GM23338 (cell line): ENCODE results near the gene FBXO15. TPM values are rescaled to one million over a fixed set of nuclear protein-coding genes. Genes with fewer than 3 reads are reported as not detected.

Experiments used
- CREB1 ChIP-seq: fragments of 250-450 bp; sonication (Bioruptor Pico); IDR thresholded peaks from 2 replicates; pipeline ENCODE4 v1.5.0; 2020; ENCODE audit warnings: low read depth, mild to moderate bottlenecking, moderate library complexity
- EZH2 ChIP-seq: fragments of 200-600 bp; sonication (generic); IDR thresholded peaks from one replicate; pipeline ENCODE4 v1.8.0; 2017; ENCODE audit warnings: antibody characterized with exemption, mild to moderate bottlenecking, low read depth; ENCODE audit not compliant: unreplicated experiment
- EZH2phosphoT487 ChIP-seq: fragments of 200-600 bp; sonication (generic); IDR thresholded peaks from one replicate; pipeline ENCODE4 v1.8.1; 2018; ENCODE audit warnings: antibody characterized with exemption; ENCODE audit not compliant: unreplicated experiment
- POLR2AphosphoS5 ChIP-seq: IDR thresholded peaks from 2 replicates; pipeline ENCODE4 v1.6.1; 2016; ENCODE audit warnings: antibody characterized with exemption, low read depth
- ZNF114 ChIP-seq: fragments of 250-450 bp; sonication (Bioruptor Pico); IDR thresholded peaks from 2 replicates; pipeline ENCODE4 v1.5.0; 2020; ENCODE audit warnings: mild to moderate bottlenecking, moderate library complexity
- ZNF331 ChIP-seq: fragments of 250-450 bp; sonication (Bioruptor Pico); IDR thresholded peaks from 2 replicates; pipeline ENCODE4 v1.5.0; 2020; ENCODE audit warnings: low read depth, mild to moderate bottlenecking, moderate library complexity
- polyA plus RNA-seq: library from polyadenylated mRNA; unstranded; fragments of >200 nt; fragmentation: Nextera tagmentation; extraction: Ambion mirVana; gene quantifications from 2 replicates; pipeline ENCODE4 v1.2.1, GENCODE V29; 2016
- total RNA-seq: library from RNA; depleted of rRNA; stranded (reverse); fragments of >200 nt; shearing (Covaris generic); gene quantifications from 2 replicates; pipeline ENCODE4 v1.2.3, GENCODE V29; 2014
- TF ChIP-seq, protein P1 (sequence below): fragments of 250-450 bp; sonication (Bioruptor Pico); IDR thresholded peaks from 2 replicates; pipeline ENCODE4 v1.5.0; 2020; ENCODE audit warnings: mild to moderate bottlenecking, moderate library complexity
- TF ChIP-seq, protein P2 (sequence below): IDR thresholded peaks from one replicate; pipeline ENCODE4 v1.6.1; 2018; ENCODE audit warnings: antibody characterized with exemption; ENCODE audit not compliant: unreplicated experiment

The FBXO15 gene
- total and polyA plus RNA-seq, 2 experiments from 2014 or later: 0.21 to 0.53 TPM

DNA sequence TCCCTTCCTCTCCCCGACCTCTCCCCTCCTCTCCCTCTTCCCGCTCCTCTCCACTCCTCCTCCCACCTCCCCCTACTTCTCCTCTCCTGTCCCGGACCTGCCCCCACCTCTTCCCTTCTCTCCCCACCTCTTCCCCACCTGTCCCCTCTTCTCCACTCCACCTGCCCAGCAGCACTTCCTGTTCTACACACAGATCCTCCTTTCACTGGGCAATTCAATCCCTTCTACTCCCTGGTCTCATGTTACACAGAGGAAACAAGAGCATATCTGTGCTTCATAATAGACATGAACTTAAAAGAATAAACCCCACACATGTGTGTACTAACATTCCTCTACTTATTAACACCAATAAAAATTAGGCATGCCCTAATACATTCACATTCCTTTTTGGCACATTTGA lies 35.5 kb upstream of the FBXO15 start (continued):
- TF ChIP-seq, protein P1, sequence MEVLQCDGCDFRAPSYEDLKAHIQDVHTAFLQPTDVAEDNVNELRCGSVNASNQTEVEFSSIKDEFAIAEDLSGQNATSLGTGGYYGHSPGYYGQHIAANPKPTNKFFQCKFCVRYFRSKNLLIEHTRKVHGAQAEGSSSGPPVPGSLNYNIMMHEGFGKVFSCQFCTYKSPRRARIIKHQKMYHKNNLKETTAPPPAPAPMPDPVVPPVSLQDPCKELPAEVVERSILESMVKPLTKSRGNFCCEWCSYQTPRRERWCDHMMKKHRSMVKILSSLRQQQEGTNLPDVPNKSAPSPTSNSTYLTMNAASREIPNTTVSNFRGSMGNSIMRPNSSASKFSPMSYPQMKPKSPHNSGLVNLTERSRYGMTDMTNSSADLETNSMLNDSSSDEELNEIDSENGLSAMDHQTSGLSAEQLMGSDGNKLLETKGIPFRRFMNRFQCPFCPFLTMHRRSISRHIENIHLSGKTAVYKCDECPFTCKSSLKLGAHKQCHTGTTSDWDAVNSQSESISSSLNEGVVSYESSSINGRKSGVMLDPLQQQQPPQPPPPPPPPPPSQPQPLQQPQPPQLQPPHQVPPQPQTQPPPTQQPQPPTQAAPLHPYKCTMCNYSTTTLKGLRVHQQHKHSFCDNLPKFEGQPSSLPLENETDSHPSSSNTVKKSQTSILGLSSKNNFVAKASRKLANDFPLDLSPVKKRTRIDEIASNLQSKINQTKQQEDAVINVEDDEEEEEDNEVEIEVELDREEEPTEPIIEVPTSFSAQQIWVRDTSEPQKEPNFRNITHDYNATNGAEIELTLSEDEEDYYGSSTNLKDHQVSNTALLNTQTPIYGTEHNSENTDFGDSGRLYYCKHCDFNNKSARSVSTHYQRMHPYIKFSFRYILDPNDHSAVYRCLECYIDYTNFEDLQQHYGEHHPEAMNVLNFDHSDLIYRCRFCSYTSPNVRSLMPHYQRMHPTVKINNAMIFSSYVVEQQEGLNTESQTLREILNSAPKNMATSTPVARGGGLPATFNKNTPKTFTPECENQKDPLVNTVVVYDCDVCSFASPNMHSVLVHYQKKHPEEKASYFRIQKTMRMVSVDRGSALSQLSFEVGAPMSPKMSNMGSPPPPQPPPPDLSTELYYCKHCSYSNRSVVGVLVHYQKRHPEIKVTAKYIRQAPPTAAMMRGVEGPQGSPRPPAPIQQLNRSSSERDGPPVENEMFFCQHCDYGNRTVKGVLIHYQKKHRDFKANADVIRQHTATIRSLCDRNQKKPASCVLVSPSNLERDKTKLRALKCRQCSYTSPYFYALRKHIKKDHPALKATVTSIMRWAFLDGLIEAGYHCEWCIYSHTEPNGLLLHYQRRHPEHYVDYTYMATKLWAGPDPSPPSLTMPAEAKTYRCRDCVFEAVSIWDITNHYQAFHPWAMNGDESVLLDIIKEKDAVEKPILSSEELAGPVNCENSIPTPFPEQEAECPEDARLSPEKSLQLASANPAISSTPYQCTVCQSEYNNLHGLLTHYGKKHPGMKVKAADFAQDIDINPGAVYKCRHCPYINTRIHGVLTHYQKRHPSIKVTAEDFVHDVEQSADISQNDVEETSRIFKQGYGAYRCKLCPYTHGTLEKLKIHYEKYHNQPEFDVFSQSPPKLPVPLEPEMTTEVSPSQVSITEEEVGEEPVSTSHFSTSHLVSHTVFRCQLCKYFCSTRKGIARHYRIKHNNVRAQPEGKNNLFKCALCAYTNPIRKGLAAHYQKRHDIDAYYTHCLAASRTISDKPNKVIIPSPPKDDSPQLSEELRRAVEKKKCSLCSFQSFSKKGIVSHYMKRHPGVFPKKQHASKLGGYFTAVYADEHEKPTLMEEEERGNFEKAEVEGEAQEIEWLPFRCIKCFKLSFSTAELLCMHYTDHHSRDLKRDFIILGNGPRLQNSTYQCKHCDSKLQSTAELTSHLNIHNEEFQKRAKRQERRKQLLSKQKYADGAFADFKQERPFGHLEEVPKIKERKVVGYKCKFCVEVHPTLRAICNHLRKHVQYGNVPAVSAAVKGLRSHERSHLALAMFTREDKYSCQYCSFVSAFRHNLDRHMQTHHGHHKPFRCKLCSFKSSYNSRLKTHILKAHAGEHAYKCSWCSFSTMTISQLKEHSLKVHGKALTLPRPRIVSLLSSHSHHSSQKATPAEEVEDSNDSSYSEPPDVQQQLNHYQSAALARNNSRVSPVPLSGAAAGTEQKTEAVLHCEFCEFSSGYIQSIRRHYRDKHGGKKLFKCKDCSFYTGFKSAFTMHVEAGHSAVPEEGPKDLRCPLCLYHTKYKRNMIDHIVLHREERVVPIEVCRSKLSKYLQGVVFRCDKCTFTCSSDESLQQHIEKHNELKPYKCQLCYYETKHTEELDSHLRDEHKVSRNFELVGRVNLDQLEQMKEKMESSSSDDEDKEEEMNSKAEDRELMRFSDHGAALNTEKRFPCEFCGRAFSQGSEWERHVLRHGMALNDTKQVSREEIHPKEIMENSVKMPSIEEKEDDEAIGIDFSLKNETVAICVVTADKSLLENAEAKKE (CRISPR knock-in tag): no peak
- TF ChIP-seq ZNF331 (CRISPR knock-in tag): no peak
- TF ChIP-seq, protein P2, sequence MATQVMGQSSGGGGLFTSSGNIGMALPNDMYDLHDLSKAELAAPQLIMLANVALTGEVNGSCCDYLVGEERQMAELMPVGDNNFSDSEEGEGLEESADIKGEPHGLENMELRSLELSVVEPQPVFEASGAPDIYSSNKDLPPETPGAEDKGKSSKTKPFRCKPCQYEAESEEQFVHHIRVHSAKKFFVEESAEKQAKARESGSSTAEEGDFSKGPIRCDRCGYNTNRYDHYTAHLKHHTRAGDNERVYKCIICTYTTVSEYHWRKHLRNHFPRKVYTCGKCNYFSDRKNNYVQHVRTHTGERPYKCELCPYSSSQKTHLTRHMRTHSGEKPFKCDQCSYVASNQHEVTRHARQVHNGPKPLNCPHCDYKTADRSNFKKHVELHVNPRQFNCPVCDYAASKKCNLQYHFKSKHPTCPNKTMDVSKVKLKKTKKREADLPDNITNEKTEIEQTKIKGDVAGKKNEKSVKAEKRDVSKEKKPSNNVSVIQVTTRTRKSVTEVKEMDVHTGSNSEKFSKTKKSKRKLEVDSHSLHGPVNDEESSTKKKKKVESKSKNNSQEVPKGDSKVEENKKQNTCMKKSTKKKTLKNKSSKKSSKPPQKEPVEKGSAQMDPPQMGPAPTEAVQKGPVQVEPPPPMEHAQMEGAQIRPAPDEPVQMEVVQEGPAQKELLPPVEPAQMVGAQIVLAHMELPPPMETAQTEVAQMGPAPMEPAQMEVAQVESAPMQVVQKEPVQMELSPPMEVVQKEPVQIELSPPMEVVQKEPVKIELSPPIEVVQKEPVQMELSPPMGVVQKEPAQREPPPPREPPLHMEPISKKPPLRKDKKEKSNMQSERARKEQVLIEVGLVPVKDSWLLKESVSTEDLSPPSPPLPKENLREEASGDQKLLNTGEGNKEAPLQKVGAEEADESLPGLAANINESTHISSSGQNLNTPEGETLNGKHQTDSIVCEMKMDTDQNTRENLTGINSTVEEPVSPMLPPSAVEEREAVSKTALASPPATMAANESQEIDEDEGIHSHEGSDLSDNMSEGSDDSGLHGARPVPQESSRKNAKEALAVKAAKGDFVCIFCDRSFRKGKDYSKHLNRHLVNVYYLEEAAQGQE: no peak
- no peak for TF ChIP-seq EZH2
- no peak for TF ChIP-seq POLR2AphosphoS5
- no peak for TF ChIP-seq EZH2phosphoT487
- TF ChIP-seq CREB1 (CRISPR knock-in tag): no peak
- TF ChIP-seq ZNF114 (CRISPR knock-in tag): no peak
